ENCODE measurements around the gene GALNT1.

DNA sequence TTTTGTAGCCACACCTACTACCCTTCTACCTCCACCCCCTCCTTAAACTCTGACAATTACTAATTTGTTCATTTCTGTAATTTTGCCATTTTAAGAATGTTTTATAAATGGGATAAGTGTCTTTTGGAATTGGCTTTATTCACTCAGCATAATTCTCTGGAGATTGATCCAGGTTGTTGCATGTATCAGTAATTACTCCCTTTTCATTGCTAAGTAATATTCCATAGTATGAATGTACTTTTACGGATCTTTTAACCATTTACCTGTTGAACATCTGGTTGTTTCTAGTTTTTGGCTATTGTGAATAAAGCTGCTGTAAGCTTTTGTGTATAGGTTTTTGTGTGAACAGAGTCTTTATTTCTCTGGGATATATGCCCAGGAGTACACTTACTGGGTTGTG is 4.1 kb downstream of the GALNT1 start:
- TF ChIP-seq, protein P1, sequence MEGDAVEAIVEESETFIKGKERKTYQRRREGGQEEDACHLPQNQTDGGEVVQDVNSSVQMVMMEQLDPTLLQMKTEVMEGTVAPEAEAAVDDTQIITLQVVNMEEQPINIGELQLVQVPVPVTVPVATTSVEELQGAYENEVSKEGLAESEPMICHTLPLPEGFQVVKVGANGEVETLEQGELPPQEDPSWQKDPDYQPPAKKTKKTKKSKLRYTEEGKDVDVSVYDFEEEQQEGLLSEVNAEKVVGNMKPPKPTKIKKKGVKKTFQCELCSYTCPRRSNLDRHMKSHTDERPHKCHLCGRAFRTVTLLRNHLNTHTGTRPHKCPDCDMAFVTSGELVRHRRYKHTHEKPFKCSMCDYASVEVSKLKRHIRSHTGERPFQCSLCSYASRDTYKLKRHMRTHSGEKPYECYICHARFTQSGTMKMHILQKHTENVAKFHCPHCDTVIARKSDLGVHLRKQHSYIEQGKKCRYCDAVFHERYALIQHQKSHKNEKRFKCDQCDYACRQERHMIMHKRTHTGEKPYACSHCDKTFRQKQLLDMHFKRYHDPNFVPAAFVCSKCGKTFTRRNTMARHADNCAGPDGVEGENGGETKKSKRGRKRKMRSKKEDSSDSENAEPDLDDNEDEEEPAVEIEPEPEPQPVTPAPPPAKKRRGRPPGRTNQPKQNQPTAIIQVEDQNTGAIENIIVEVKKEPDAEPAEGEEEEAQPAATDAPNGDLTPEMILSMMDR (IDR thresholded peaks at IDR 0.05) = no peak
- TF ChIP-seq EP300 (IDR thresholded peaks at IDR 0.05) (no peak), POLR2AphosphoS5 (IDR thresholded peaks at IDR 0.05) (no peak), POLR2A (IDR thresholded peaks at IDR 0.05) (no peak)
